ENCODE measurements around the gene ADSL.

ADSL gene

GRCh38 chr22:40411506-40411861 is 65.2 kb downstream of the ADSL start:
- no peak for TF ChIP-seq CTCF (IDR thresholded peaks at IDR 0.05; ENCODE audit: low read depth, low read length)
- no peak for DNase-seq (ENCODE audit: extremely low read depth, low read depth)

DNA sequence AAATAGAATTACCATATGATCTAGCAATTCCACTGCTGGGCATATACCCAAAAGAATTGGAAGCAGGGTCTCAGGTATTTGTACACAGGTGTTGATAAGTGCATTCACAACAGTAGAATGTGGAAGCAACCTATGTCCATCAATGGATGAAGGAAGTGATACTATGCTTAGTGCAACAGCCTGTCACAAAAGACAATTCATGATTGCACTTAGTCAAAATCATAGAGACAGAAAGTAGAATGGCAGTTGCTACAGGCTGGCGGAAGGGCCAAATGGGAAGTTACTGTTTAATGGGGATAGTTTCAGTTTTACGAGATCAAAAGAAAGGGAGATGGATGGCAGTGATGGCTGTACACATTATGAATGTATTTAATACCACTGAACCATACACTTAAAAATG is 66.1 kb downstream of the ADSL start:
- no peak for DNase-seq (ENCODE audit: extremely low read depth, low read depth)
- no peak for TF ChIP-seq CTCF (IDR thresholded peaks at IDR 0.05; ENCODE audit: low read depth, low read length)

- TF ChIP-seq CTCF (IDR thresholded peaks at IDR 0.05; ENCODE audit: low read depth, low read length): no peak
These were observed 67.6 kb downstream of the ADSL start for GRCh38 chr22:40413873-40414272.

GRCh38 chr22:40414311-40414710 is 68.0 kb downstream of the ADSL start:
- DNase-seq (ENCODE audit: extremely low read depth, low read depth): no peak
- no peak for TF ChIP-seq CTCF (IDR thresholded peaks at IDR 0.05; ENCODE audit: low read depth, low read length)

More at GRCh38 chr22:40413873-40414272, 67.6 kb downstream of the ADSL start:
- DNase-seq (ENCODE audit: extremely low read depth, low read depth): no peak

GRCh38 chr22:40414838-40415505 is 68.7 kb downstream of the ADSL start:
- TF ChIP-seq CTCF (IDR thresholded peaks at IDR 0.05; ENCODE audit: low read depth, low read length): no peak
- DNase-seq (ENCODE audit: extremely low read depth, low read depth): no peak

DNA sequence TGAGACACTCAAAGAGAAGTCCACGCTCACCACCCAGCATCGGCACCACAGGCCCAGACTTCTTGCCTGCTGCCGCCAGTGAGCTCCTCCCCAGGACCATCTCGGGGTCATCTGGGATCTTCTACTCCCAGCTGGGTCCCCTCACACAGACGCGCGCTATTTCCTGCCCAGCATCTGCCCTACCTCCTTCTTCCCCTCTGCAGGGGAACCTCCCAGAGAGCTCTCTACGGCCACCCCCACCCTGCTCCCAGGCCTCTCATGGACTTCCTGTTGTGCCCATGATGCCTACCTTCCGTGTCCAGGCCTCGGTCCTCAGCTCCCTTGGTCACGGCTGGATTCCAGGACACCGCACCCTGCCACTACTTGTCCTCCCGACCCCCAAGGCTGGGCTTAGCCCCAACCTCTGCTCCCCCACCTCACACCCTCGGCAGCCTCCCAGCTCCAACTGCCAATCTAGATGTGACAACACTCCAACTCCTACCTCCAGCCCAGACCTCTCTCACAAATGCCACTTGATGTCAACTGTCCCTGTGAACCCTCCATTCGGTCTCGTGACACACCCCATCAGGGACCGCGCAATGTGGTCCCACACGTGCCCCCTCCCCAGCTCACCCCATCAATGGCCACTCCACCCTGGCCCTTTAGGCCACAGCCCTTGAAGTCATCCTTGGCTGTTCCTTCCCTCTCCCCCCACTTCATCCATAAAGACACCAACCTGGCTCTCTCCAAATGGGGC is 69.4 kb downstream of the ADSL start:
- DNase-seq (ENCODE audit: extremely low read depth, low read depth): no peak
- TF ChIP-seq CTCF (IDR thresholded peaks at IDR 0.05; ENCODE audit: low read depth, low read length): no peak

- TF ChIP-seq CTCF (IDR thresholded peaks at IDR 0.05; ENCODE audit: low read depth, low read length): no peak
- DNase-seq (ENCODE audit: extremely low read depth, low read depth): no peak
These were observed 69.9 kb downstream of the ADSL start for GRCh38 chr22:40416267-40416570.

Measured in AG09319 (cell line).